GM18861 (cell line): Measurements from ENCODE around the gene HES1.
"Not testable (repeated sequence)": the region's sequence is repeated elsewhere in the genome, so short reads cannot be mapped to it uniquely, and the experiment has no call there.

ENCODE experiments used
- ATAC-seq: cut with Tn5 transposase; IDR thresholded peaks from one replicate; pipeline ENCODE4 v1.9.1; 2021; ENCODE audit not compliant: unreplicated experiment

The HES1 gene

DNA sequence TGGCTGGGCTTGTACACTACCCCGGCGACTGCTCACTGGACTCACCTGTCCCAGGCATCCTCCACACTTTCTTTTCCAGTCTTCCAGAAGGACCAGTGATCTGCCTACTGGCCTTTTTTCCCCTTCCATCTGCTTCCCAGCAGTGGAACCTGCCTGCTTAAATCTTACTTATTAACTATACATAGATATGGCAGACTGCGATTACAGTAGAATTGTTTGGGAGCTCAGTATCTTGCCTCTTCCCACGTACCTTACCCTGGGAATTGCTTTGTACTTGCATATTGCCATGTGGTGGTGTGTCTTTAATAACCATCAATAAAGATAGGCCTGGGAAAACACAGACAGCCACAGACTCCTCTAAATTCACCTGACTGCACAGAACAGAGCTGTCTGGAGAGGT lies 11.8 kb upstream of the HES1 start:
- ATAC-seq = no peak

DNA sequence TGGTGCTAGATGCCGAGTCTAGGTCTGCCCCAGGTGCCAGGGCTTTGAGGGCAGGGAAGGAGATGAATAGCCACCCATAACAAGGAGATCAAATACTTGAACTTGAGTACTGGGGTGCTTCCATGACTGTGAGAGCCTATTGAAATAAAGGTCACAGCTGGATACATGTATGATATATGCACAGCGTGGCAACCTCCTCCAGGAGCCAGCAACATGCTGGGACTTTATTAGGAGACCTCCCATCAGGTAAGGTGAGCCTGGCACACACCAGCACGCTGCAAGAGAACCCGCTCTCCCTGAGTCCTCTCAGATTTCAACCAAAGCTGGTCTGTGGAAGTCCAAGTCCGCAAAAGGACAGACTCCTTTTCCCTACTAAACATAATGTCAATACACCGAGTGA lies 10.5 kb upstream of the HES1 start:
- ATAC-seq = no peak

DNA sequence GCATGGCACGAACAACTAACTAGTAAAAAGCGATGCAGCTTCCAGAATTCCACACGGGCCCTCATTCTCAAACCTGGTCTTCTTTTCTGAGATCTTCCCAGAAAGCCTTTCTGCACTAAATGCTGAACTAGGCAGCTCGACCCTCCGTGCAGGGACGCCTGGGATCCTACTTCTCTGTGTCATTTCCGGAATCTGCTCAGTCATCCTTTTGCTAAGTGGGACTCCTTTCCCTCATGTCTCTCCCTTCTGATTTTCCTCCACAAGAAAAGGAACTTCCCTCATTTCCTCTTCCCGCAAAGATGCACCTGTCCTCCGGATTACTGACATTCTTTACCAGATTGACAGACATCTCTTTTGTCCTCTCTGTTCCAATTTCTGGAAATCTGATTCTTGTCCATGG lies 9.2 kb upstream of the HES1 start:
- ATAC-seq = no peak

DNA sequence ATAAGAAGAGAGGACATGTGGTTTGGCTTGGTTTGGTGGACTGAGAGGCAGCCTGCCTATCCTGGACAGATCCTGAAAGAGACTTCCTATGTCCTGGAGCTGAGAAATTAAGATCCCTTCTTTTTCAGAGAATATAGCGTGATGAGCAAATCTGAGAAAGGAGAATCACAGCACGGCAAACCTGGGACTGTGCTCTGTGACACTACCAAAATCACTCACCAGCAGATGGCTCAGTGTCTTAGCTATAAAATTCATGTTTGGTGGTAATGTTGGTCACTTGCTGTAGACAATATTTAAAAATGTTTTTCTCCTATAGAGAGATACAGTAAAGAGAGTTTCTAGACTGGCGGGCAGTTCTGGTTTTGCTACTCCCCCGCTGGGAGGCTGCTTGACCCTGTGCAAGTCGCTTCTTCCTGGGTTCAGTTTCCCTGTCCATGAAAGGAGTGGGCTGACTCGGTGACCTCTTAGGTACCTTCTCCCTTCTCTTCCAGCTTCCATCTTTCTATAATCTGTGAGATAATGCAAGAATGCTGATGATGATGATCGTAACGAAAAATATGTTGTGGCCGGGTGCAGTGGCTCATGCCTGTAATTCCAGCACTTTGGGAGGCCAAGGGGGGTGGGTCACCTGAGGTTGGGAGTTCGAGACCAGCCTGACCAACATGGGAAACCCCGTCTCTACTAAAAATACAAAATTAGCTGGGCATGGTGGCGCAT lies 7.6 kb upstream of the HES1 start:
- ATAC-seq = no peak

DNA sequence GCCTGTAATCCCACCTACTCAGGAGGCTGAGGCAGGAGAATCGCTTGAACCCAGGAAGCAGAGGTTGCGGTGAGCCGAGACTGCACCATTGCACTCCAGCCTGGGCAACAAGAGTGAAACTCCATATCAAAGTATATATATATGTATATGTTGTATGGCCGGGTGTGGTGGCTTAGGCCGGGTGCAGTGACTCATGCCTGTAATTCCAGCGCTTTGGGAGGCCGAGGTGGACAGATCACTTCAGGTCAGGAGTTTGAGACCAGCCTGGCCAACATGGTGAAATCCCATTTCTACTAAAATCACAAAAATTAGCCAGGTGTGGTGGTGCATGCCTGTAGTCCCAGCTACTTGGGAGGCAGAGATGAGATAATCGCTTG lies 7.0 kb upstream of the HES1 start:
- not testable (repeated sequence) for ATAC-seq

DNA sequence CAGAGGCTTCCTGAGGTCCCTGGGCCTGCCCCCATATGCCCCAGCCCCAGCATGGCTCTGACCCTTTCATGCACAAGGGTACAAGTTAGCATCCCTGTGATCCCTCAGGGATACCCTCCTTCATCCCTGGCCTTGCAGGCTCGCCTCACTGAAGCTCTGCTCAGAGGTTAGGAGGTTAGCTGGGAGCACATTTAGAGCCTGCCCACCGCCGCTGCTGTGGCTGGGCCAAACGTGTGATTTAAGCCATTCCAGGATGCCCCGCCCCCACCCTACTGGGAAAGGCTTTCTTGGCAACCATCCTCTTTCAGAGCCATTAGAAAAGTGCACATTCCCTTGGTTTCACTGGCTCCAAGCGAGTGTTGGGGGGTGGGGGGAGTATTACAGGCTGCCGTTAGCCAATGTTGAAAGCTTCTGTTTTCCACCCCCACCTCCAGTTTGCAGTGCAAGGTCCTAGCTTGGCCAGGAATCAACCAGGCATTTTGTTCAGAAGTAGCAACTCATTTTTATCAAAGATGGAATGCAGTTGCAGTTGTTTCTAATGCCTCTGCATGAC lies 6.3 kb upstream of the HES1 start:
- no peak for ATAC-seq

DNA sequence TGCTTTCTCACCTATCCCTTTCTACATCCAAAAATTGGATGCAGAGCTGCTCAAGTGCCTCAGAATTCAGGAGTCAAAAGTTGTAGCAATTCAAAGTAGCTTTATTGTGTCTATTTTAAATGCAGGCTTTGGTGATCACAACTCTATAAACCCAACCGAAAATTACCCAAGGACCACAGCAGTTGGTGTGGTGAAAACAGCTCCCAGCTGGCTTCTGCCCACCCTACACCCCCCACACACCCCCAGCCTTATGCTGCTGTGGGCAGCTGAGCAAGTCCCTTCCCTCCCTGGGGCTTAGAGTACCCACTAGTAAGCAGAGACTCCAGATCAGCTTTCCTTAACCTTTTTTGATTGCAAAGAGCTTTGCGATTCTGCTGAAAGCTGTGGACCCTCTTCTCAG lies 5.8 kb upstream of the HES1 start:
- no peak for ATAC-seq

DNA sequence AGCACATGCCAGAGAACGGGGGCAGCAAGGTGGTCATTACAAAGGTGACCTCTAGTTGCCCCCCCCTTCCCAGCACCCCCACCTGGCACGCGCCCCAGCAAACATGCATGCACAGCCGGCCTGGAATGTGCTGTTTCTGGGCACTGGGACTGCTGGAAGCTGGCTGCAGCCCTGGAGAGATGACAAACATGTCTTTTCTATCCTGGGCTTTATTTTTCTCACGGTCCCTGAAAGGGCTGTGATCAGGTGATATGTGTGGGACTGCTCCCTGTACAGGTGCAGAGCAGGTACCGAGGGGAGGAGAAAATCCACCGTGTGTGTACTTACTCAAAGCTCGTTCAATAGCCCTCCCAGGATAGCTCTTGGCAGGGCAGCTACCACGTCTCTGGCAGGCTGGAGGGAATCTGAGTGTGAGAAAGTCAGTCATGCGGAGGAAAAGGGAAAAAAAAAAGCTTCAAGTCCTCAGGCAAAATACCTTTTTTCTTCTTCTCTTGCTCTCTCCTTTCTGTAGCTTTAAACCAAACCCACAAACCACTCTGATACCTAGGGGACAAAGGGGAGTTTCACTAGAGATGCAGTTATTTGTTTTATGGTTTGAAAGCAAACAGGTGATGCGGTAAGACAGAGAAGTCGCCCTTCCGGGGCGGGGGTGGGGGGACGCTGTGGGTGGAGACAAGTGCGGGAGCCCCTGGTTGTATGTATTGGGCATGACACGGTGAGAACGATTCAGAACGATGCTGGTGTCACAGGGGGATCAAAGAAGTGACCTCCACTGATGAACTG lies 5.0 kb upstream of the HES1 start:
- peak; percentile 59 for ATAC-seq

DNA sequence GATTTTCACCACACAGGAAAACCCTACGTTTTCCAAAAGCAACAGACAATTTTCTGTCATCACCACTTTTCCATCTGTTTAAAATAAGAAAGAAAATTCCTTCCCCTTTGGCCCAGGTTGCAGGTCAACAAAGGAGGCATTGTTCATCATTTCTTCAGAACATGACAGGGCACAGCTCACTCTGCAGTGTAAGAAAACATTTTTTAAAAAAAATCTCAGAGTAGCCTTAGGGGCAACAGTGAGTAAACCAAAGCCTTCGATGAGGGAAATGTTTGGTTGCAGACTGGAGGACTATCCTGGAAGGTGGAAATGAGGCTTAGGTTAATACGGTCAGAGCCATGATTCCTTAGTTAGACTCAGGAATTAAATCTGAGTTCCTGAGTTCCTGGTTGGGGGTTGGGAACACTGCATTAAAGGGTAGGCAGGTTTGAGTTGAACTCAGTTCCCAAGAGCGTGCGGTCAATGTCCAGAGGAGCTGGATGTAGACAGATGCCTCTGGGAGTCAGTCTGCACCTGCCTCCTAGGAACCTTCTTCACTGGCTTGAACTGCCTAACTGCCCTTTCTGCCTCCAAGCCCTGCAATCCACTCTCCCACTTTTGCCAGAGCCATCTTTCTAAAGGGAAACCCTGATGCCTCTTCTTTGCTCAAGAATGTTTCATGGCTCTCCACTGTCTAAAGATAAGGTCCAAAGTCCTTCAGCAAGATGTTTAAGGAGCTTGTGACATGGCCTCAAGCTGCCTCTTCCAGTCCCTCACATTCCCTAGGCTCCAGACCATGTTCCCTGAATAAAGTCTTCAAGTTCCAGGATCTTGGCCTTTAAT lies 3.3 kb upstream of the HES1 start:
- no peak for ATAC-seq

DNA sequence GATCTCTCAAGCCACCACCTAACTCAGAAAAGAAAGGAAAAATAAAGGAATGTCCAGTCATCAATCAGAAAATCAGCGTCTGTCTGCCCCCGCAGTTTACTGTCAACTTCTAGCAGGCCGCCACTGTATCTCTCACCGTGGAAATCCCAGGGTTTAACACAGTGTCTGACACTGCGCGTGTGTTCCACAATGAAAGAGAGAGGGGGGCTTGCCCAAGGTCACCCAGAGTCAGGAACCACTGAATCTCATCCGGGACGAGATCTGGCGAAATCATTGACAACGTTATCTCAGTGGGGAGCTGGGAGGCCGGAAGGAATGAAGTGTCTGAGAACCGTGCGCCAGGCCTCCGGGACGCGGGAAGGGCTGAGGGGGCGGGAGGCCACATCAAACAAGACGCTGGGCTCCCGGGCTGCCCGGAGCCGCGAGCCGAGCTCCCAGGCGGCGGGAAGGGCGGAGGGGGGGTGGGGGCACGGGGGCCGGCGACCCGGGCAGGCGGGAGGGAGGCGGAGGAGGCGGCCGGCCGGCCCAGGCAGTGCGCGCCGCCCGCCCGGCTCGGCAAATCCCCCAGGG lies 2.2 kb upstream of the HES1 start:
- no peak for ATAC-seq

DNA sequence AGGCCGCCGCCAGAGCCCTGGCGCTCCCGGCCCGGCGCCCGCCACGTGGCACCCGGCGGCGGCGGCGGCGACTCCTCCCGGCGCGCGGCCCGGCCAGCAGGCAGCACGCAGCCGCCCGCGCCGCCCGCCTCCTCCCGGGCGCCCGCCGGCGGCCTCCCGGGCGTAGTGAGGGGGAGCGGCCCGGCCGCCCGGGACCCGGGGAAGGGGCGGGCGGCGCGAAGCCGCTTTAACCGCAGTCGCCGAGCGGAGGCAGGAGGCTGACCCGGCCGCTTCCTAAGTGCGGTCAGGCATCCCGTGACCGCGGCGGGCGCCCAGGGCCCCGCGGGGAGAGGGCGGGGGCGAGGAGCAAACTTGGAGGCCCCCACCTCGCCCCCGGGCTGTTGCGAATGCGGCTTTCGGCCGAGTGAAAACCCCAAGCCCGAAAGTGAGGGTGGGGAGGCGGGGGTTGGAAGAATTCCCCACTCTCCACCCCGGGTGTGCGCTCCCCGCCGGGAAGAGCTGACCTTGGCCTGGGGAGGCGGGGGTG lies 1.7 kb upstream of the HES1 start:
- ATAC-seq = no peak

DNA sequence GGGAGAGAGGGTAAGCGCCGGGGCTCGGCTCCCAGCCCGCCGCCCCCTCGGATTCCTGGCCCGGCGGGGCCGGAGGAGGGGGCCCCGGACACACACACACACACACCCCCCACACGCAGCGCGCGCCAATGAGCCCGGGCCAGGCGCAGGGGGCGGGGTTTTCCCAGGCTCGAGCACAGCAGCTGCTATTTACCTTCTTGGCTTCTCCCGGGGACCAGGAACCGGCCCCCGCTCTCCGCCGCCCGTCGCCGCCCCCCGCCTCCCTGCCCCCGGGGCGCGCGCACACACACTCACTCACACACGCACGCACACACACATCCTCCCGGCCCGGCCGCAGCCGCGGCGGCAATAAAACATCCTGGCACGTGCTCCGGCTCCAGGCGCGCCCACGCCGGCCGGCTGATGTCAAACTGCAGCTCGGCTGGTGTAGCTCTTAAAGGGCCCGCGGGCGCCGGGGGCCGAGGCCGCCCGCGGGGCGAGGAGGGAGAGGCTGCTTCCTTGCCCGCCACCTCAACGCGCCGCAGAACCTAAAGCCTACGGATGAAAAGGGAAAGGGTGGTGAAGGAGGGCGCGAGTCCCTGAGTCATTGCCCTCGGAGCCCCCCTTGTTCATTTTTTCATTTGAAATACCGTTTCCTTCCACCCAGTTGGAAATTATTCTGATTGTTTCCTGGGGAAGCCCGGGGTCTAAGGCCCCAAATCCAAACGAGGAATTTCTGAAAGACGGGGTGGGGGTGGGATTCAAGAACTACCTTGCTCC lies 1.0 kb upstream of the HES1 start:
- ATAC-seq = peak; percentile 28

DNA sequence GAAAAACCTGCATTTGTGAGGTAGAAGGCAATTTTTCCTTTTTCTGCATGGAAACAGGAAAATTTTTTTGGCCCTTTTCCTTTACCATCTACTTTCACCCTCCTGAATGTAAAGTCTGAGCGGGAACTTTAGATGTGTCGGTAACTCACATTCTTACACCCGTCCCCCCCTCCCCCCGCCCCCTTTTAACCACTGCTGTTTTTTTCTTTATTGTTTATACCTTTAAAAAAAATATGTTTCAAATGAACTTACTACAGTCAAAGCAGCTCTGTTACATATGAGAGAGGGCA lies 487 bp upstream of the HES1 start:
- ATAC-seq = no peak

DNA sequence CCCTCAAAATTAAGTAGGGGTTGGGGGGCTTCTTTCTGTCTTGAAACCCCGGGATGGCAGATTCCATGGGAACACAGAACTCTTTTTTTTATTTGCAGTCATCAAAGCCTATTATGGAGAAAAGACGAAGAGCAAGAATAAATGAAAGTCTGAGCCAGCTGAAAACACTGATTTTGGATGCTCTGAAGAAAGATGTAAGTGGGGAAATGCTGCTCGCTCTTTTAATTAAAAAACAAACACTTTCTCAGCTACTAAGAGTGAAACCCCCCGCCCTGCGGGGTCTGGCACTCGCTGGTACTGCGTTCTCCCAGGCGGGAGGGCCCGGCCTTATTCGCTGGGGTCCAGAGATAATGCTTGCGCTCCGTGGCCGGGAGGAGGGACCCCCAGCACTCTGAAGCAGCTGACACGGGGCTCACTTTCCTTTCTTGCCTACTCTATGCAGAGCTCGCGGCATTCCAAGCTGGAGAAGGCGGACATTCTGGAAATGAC lies 615 bp downstream of the HES1 start:
- no peak for ATAC-seq

DNA sequence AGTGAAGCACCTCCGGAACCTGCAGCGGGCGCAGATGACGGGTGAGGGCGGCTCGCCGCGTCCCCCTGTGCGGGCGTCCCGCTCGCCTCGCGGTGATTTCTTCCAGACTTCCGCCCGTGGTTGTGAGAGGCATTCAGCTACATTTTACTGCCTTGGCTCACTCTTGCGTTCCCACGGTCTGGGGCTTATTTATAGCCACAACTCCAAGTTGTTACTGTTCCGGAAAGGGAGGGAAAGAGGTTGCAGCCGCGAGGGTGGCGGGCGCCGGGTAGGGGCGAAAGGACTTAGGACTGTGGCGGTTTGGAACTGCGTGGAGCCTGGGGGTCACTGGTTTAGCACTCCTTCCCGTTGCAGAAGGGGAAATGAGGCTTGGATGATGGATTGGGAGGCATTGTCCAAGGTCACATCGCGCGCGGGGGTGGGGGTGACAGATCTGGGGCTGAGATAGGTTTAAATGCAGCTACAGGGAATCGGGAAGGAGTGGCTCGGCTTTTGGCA lies 1.1 kb downstream of the HES1 start:
- no peak for ATAC-seq

DNA sequence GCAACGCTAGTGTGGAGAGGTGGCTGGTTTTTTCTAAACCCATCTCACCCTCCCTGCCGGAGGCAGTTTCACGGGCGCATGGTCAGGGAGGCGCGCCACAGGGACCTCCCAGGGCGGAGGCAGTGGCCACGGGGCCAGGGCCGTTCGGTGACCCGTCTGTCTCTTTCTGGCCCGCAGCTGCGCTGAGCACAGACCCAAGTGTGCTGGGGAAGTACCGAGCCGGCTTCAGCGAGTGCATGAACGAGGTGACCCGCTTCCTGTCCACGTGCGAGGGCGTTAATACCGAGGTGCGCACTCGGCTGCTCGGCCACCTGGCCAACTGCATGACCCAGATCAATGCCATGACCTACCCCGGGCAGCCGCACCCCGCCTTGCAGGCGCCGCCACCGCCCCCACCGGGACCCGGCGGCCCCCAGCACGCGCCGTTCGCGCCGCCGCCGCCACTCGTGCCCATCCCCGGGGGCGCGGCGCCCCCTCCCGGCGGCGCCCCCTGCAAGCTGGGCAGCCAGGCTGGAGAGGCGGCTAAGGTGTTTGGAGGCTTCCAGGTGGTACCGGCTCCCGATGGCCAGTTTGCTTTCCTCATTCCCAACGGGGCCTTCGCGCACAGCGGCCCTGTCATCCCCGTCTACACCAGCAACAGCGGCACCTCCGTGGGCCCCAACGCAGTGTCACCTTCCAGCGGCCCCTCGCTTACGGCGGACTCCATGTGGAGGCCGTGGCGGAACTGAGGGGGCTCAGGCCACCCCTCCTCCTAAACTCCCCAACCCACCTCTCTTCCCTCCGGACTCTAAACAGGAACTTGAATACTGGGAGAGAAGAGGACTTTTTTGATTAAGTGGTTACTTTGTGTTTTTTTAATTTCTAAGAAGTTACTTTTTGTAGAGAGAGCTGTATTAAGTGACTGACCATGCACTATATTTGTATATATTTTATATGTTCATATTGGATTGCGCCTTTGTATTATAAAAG lies 1.8 kb downstream of the HES1 start:
- ATAC-seq = peak; percentile 32

DNA sequence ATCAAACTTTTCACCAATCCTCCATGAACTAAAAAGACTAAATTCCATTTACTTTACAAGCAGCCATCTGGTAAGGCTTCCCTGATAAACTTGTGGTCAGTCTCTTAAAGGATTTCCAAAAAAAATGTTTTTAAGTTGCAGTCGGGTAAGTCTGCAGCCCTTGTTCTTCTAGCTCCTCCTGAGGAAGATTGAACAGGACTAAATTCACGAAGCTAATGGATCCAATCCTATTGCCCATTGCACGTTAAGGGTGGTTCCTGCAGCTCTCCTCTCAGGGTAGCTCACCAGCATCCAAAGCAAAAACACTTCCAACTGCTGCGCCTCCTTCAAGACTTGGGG lies 2.8 kb downstream of the HES1 start:
- no peak for ATAC-seq

DNA sequence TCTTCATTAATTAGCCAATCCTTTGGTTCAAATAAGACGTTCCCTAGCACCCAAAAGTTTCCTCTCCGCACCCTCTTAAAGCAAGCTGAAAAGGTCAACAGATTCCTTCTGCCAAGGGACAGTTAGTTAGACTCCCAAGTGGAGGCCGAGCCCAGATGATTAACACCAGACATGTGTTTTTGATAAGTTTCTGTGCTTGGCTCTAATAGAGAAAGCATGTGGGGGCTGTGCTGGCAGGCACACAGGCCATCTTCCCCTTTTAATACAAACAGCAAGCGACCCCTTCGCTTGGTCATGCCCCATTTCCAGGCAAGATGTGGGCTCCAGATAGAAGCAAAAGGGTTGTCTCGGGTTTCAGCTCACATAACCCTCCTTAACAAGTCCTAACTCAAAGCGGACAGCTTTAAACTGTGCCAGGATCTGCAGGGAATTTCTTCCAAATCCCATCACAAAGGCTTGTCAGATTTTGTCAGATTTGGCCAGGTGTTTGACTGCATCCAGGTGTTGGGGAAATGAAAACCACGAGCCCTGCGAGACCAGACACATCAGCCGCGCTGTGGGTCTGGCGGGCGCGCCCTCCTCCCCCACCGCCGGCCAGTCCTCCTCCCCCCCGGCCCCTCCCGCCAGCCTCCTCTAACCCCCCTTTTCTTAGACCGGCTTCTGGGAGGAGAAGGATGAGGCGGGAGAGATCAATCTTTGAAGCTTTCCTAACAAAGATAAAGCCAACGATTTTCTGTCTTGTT lies 3.3 kb downstream of the HES1 start:
- ATAC-seq = no peak
